Endothelial cell of umbilical vein (primary cell): ENCODE measurements around the gene CDCP1. TPM values are rescaled to one million over a fixed set of nuclear protein-coding genes. Genes with fewer than 3 reads are reported as not detected.

Experiments
- BruUV-seq: library from RNA; stranded (reverse); fragments of 400-500 nt; replicated peaks from 2 replicates; lab custom pipeline; 2021; lab: Mats Ljungman, UMichigan
- CTCF ChIA-PET: fragments of 300-600, 350-600 bp; sonication (Branson Sonifier 250); formaldehyde crosslinking; loops from one replicate; lab custom pipeline; 2021; ENCODE audit warnings: antibody characterized with exemption, inconsistent platforms; lab: Charles Lee
- POLR2A ChIA-PET: fragments of 300-600, 350-600 bp; sonication (Branson Sonifier 250); formaldehyde crosslinking; loops from one replicate; lab custom pipeline; 2021; ENCODE audit warnings: antibody characterized with exemption, inconsistent platforms; lab: Charles Lee
- DNase-seq: peaks from one replicate; pipeline ENCODE4 v3.0.0-alpha.2; 2011; ENCODE audit warnings: low read depth, low spot score
- FAIRE-seq: peaks from 2 replicates; lab custom pipeline; 2011; peaks lifted over from hg19 to GRCh38; lab: Jason Lieb, UNC
- H2AFZ ChIP-seq: 2 replicates; pipeline ENCODE4 v1.6.0; 2012; ENCODE audit warnings: low read depth, low read length, control low read depth, inconsistent platforms
- H3K27ac ChIP-seq: 2 replicates; pipeline ENCODE4 v1.5.1; 2011; ENCODE audit warnings: low read depth, mild to moderate bottlenecking, control low read depth, low read length, moderate library complexity; ENCODE audit not compliant: insufficient read depth
- H3K27me3 ChIP-seq, 2 experiments: 2 replicates each; pipeline versions ENCODE4 v1.6.0 to v1.6.1; 2011; ENCODE audit warnings: low read length in 2 of 2, mixed read lengths in 1 of 2; ENCODE audit not compliant: control insufficient read depth in 2 of 2, insufficient read depth in 2 of 2
- H3K36me3 ChIP-seq, 2 experiments: 2 replicates in 1 of 2; 3 replicates in 1 of 2; pipeline ENCODE4 v1.5.1; 2011; ENCODE audit warnings: low read length in 2 of 2, mild to moderate bottlenecking in 1 of 2, moderate library complexity in 1 of 2; ENCODE audit not compliant: control insufficient read depth in 2 of 2, insufficient read depth in 2 of 2; ENCODE audit errors: extremely low read depth in 1 of 2
- H3K4me1 ChIP-seq: 3 replicates; pipeline ENCODE4 v1.5.1; 2011; ENCODE audit warnings: mild to moderate bottlenecking, low read length; ENCODE audit not compliant: control insufficient read depth, insufficient read depth; ENCODE audit errors: extremely low read depth
- H3K4me2 ChIP-seq: 2 replicates; pipeline ENCODE4 v1.6.1; 2011; ENCODE audit warnings: low read length, control low read depth, mixed read lengths; ENCODE audit not compliant: insufficient read depth
- H3K4me3 ChIP-seq, 3 experiments: fragments of 200-600 bp in 1 of 3; sonication (generic), shearing (Covaris generic) in 1 of 3; replicated peaks in 1 of 3; 2 replicates each; pipeline ENCODE4 v1.5.1; 2011 to 2016; ENCODE audit warnings: control low read depth in 3 of 3, low read length in 3 of 3, mild to moderate bottlenecking in 2 of 3, inconsistent platforms in 1 of 3, low read depth in 1 of 3, moderate library complexity in 1 of 3; ENCODE audit not compliant: insufficient read depth in 1 of 3
- H3K79me2 ChIP-seq: 2 replicates; pipeline ENCODE4 v1.6.0; 2012; ENCODE audit warnings: low read length, inconsistent platforms; ENCODE audit not compliant: control insufficient read depth, insufficient read depth
- H3K9ac ChIP-seq: replicated peaks from 2 replicates; pipeline ENCODE3; 2011; ENCODE audit warnings: low read length, control low read depth; ENCODE audit not compliant: insufficient read depth; ENCODE audit errors: extremely low read depth
- H3K9me1 ChIP-seq: replicated peaks from 3 replicates; pipeline ENCODE4 v1.6.0; 2011; ENCODE audit warnings: mild to moderate bottlenecking, low read length; ENCODE audit not compliant: control insufficient read depth, insufficient read depth; ENCODE audit errors: extremely low read depth
- H3K9me3 ChIP-seq: replicated peaks from 2 replicates; pipeline ENCODE4 v1.5.1; 2012; ENCODE audit warnings: low read length, inconsistent platforms; ENCODE audit not compliant: control insufficient read depth, insufficient read depth
- H4K20me1 ChIP-seq: replicated peaks from 2 replicates; pipeline ENCODE3; 2011; ENCODE audit warnings: mild to moderate bottlenecking, low read length; ENCODE audit not compliant: control insufficient read depth, insufficient read depth; ENCODE audit errors: extremely low read depth
- CTCF ChIP-seq, 2 donors: IDR thresholded peaks; 1 replicate in 1 of 2; 2 replicates in 1 of 2; pipeline ENCODE4 v1.5.1; 2011; ENCODE audit warnings: low read length in 2 of 2, mild to moderate bottlenecking in 2 of 2, moderate library complexity in 2 of 2, control low read depth in 1 of 2, inconsistent platforms in 1 of 2, low read depth in 1 of 2; ENCODE audit not compliant: insufficient read depth in 1 of 2; ENCODE audit errors: extremely low read depth in 1 of 2
- EZH2 ChIP-seq: IDR thresholded peaks from 2 replicates; pipeline ENCODE4 v1.6.1; 2012; ENCODE audit warnings: borderline replicate concordance, low read depth, mild to moderate bottlenecking, moderate library complexity, low read length, inconsistent platforms; ENCODE audit not compliant: severe bottlenecking
- FOS ChIP-seq: IDR thresholded peaks from 2 replicates; pipeline ENCODE4 v1.6.1; 2011; ENCODE audit warnings: mild to moderate bottlenecking, low read length, moderate library complexity, borderline replicate concordance; ENCODE audit not compliant: insufficient read depth
- GATA2 ChIP-seq: IDR thresholded peaks from 2 replicates; pipeline ENCODE4 v1.7.0; 2011; ENCODE audit warnings: low read depth, mild to moderate bottlenecking, moderate library complexity, mixed read lengths, low read length; ENCODE audit not compliant: insufficient read length, insufficient read depth
- JUN ChIP-seq: IDR thresholded peaks from 2 replicates; pipeline ENCODE4 v1.6.1; 2011; ENCODE audit warnings: borderline replicate concordance, low read depth; ENCODE audit not compliant: insufficient read length, insufficient read depth
- MAX ChIP-seq: IDR thresholded peaks from 2 replicates; pipeline ENCODE4 v1.6.1; 2011; ENCODE audit not compliant: insufficient read depth, insufficient read length
- MYC ChIP-seq: IDR thresholded peaks from one replicate; pipeline ENCODE4 v1.6.1; 2011; ENCODE audit warnings: mild to moderate bottlenecking, low read depth, low read length
- POLR2A ChIP-seq: IDR thresholded peaks from 2 replicates; pipeline ENCODE4 v1.6.1; 2012; ENCODE audit warnings: low read depth, mild to moderate bottlenecking, control low read depth, low read length
- POLR2AphosphoS5 ChIP-seq: IDR thresholded peaks from 2 replicates; pipeline ENCODE4 v1.6.1; 2012; ENCODE audit warnings: low read depth, mild to moderate bottlenecking, control low read depth, low read length, moderate library complexity; ENCODE audit not compliant: insufficient read depth
- dilution Hi-C: fragments of 300-500 bp; cut with MboI; formaldehyde crosslinking; loops from one replicate; pipeline ENCODE4 v1.15.0; 2019; ENCODE audit warnings: low sequenced_read_pairs; ENCODE audit not compliant: extremely low pct_ligation_motif_present
- intact Hi-C: fragments of 100-400 bp; cut with micrococcal nuclease; formaldehyde crosslinking; loops from one replicate; pipeline ENCODE4 v1.10.0; 2022
- polyA plus RNA-seq, 4 experiments: library from polyadenylated mRNA; depleted of rRNA in 3 of 4; stranded (reverse) in 3 of 4; unstranded in 1 of 4; fragments of >200 nt; gene quantifications; 2 replicates each; pipeline versions ENCODE4 v1.2.1 to v1.2.3, GENCODE V29; 2011 to 2012; ENCODE audit warnings: missing spikeins in 1 of 4
- total RNA-seq: library from RNA; stranded (reverse); gene quantifications from 2 replicates; pipeline ENCODE4 v1.2.3, GENCODE V29; 2021

Gene CDCP1
- total and polyA plus RNA-seq, 2 donors (not counting 3 experiments of a cell fraction or from before 2014, with no cell fraction given), result 0.01 to 0.22 TPM

DNA sequence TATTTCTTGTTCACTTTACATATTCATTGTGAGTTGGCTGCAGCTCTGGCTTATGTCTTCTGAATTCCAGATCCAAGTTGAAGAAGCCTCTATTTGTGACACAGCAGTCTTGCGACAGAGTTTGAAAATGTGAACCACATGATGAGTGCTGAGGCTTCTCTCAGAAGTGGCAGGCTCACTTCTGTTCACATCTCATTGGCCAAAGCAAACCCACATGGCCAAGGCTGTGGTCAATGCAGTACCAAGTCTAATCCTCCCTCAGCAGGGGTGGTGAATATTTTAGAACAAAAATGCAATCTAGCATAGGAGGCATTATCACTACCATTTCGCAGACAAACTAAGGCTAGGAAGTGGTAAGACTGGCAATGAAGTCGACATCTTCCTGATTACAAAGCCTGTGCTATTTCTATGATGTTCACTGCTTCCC lies 45.2 kb downstream of the CDCP1 start:
- intact Hi-C loops (no loop called here), dilution Hi-C loops (no loop called here)
- Histone ChIP-seq H3K27me3 (peaks cover 4 to 6% of the 10 kb centered on the region in 2 experiments), H4K20me1 (no peaks in the 10 kb centered on the region), H3K9me1 (no peaks in the 10 kb centered on the region), H3K9me3 (no peaks in the 10 kb centered on the region), H3K4me1 (peaks cover 4% of the 10 kb centered on the region), H3K79me2 (no peaks in the 10 kb centered on the region), H3K4me3 (no peak overlapping the region), H2AFZ (no peak overlapping the region), H3K36me3 (no peaks in the 10 kb centered on the region), H3K27ac (no peak overlapping the region), H3K4me2 (no peak overlapping the region), H3K9ac (no peak overlapping the region)
- CTCF ChIA-PET, result interaction anchor here (1.0 to 1.1 kb wide), 2 partner anchors 22 to 109 kb away, joined by 3 read pairs; no protein-coding TSS in a partner anchor
- POLR2A ChIA-PET, result no interaction called here
- FAIRE-seq, result no peak
- TF ChIP-seq POLR2A (no peak), EZH2 (no peak), MYC (no peak), CTCF (IDR thresholded peaks at IDR 0.05; ENCODE audit: extremely low read depth in 1 of 2, insufficient read depth in 1 of 2, low read depth in 1 of 2, low read length in 2 of 2) (no peak), JUN (no peak), MAX (no peak), FOS (no peak), POLR2AphosphoS5 (no peak), GATA2 (no peak)
- no peak for DNase-seq
- no TSS peak for BruUV-seq
